Endometrial microvascular endothelial cells (primary cell): Measurements from ENCODE around the gene SMPDL3B. TPM values are rescaled to one million over a fixed set of nuclear protein-coding genes. Genes with fewer than 3 reads are reported as not detected.
"Not testable (repeated sequence)": the region's sequence is repeated elsewhere in the genome, so short reads cannot be mapped to it uniquely, and the experiment has no call there.

Experiments
- in situ Hi-C: cut with HindIII; loops from 2 replicates; pipeline ENCODE4 v1.10.0; 2017; ENCODE audit warnings: low sequenced_read_pairs, low pct_unique_long_range_greater_than_20kb; ENCODE audit errors: inconsistent ontology term
- total RNA-seq: library from RNA; depleted of rRNA; stranded (reverse); fragments of >200 nt; gene quantifications from one replicate; pipeline ENCODE4 v1.2.3, GENCODE V29; 2015; ENCODE audit errors: inconsistent ontology term

The SMPDL3B gene
- total RNA-seq, 1 donor from 2014 or later: 0.37 TPM

DNA sequence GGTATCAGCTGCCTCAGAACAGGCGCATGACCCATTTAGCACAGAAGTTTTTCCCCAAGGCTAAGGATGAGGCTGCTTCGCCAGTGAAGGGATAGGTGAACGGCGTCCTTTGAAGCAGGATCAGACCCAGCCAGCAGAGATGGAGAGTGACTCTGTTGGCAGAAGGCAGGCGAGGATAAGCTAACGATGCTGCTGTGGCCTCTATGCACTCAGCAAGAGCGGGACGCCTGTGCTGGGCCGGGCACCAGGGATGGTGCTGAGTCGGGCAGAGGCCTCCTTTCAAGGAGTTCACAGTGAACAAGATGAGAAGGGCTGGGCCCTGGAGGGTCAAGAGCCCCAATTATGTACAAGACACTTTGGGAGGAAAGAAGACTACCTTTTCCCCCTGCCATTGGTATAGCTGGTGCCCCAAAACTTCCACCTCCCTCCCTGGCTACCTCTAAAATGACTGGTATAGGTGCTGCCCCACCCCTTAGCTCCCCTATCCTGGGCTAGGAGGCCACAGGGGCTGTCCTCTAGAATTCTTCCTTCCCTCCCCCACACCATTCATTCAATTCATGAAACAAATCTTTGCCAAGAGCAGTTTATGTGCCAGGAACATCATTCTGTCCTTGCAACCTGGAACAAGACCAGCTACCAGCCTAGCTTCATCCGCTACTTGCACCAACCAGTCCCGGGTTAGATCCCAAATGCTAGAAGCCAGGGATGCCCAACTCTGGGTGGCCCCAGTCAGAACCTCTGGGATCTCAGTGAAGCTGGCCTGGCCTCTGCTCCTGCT is 32.5 kb downstream of the SMPDL3B start:
- in situ Hi-C loops: no loop called here

DNA sequence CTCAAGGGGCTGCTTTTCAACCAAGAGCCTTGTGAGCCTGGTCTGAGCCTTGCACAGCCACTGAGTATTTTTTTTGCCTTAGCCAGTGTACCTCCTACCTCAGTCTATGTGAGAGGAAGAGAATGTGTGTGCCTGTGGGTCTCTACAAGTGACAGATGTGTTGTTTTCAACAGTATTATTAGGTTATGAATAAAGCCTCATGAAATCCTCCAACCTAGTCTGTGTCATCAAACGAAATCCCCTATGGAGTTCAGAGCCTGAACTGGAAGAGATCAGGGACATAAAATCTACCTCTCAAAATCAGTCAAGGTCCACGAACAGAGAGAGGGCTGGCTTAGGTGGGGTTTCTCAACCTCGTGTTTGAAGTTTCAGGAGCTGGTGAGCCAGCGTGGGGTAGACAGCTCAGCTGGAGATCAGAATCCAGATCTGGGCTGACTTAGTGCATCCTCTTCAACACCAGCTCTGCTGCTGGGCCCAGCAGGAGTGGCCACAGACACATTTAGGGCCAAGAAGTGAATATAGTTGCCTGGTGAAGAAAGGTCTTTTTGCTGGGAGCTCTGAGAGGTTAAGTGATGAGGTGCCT is 33.2 kb downstream of the SMPDL3B start:
- in situ Hi-C loops: no loop called here

DNA sequence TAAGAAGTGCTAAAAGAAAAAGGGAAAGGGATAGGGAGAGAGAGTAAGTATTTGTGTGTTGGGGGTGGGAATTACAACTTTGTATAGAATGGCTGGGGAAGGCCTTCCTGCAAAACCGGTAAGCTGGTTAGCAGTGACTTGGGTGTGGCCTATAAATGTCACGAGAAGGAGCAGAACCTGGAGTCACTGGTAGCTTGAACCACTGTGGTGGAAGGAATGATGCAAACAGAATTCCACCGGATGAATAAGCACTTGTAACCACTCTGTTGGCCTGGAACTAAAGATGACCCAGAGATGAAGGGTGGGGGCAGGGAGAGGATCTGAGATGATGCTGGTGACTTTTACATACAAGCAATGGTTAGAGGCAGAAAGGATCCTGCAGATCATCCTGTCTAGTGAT is 33.9 kb downstream of the SMPDL3B start:
- in situ Hi-C loops: no loop called here

DNA sequence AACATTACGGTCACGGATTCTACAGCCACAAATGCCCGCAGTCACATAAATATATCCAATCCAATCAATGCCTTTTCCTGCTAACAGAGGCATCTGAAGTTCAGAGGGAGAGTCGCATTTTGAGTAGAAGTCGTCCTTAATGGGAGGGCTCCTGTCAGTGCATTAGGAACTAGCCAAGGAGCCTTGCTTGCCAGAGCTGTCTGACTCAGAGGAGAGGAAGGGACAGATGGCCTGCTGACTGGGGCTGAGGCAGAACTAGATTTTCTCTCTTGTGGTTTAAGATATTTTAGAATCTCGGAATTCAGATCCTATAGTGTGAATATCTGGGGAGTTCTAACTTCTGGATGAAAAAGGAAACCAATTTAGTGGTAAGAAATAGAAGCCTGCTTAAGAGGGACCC is 35.6 kb downstream of the SMPDL3B start:
- in situ Hi-C loops: no loop called here

DNA sequence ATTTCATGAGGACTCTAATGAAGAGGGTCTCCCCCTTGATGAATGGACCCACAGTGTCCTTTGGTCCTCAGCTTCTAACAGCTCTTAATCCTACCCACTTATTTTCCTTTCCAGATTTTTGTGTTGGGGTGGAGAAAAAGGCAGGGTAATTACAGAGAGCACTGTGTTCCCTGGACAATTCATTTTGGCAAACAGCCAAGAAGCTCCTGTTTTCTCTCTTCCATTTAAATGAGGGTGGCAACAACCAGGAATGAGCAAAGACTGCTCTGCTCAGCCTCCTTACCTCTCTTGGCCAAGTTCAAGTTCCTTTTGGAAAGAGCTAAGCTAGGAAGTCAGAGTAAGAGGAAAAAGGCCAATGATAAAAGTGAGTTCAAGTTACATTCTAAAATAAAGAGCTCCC is 36.9 kb downstream of the SMPDL3B start:
- in situ Hi-C loops: no loop called here

DNA sequence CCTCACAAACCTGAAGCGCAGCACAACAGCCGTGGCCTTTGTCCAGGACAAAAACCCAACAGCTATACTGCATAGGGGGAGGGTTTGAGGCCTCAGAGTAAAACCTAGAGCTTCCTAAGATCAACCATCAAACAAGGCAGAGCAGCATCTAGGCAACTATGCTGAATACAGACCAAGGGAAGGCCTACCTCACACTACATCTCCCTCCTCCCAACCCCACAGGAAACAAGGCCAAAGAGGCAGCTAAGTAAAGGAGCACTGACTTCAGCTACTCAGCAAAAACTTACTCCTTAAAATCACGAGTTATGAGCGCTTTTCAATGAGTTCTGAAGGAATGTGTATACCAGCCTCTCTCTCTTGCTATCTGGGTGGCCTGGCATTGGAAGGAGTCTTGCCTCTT is 37.3 kb downstream of the SMPDL3B start:
- in situ Hi-C loops: no loop called here

DNA sequence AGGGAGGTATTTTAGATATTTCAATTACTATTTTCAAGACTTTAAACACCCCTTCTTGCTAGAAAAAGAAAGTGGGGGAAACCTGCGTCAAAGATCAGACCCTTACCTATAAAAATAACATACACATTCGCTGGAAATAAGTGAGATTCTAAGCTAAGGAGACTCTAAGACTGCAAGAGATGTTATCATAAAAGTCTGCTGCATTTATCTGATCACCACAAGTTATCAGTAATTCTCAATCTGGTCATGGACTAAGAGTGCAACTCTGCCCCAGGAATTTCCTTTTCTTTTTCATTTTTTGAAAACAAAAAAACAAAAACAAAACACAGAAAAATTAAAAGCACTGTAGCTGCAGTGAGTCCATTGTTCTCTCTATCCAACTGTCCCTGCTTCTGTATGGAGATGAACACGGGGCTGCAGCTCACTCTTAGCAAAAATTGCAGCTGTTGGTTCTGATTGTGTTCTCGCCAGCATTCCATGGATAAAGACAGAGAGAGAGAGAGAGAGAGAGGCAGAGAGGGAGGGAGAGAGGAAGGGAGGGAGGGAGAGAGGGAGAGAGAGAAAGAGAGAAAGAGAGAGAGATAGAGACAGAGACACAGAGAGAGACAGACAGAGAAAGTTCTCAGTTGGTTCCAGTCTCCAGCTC is 39.1 kb downstream of the SMPDL3B start:
- in situ Hi-C loops: no loop called here

DNA sequence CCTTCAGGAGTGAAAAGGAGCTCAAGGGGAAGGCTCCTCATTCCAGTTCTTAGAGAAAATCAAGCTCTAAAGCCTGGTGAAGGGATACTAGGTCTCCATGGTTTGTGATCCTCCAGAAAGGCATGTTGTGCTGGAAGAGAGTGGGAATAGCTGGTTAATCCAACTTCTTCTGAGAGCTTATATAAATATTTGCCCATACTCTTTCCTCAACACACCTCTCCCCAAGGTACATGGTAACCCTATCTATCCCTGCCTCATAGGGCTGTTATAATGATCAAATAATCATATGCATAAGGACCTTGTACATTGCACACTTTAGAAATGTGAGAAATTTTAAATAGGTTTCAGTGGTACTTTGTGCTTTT is 39.6 kb downstream of the SMPDL3B start:
- in situ Hi-C loops: no loop called here

DNA sequence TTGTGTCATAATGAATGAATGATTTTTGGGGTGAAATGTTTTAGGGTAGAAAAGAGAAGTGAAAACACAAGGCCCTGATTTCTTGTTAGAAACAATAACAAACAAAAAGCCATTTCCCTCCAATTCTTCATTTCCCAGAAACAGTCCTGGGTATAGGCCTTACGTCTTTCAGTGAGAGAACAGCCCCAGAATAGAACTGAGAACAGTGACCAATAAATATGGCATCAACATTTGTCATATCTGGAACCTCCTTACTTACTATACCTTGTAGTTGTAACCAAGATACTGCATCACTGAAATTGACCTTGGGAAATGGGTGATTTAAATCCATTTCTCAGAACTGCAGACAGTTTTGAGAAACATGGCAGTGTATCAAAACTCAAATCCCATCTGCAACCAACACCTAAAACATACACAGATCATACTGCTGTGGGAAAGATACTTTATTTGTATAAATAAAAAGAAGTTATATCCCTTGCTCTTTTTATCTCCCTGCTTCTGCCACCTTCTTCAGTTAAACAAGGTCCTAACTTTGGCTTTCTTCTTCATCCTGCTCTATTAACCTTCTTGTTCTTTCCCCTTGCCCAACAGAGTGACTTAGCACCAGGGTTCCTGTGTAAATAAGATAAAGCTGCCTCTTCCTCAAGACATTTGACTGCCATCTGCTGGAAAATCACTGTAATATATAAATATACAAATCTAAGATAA is 44.5 kb downstream of the SMPDL3B start:
- in situ Hi-C loops: no loop called here

DNA sequence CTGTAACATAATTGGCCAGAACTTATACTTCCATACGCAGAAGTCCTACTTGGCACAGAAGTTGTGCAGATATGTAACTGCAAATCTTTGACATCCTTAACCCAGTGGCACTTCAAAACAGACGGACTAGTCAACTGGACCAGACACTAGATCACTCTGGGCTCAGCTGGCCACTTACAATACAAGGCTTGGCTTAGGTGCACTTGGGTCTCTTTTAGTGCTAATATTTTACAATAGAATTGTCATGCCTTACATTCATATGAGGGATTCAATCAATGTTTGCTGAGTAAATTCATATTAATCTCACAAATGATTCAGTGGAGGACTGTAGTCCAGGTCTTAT is 45.0 kb downstream of the SMPDL3B start:
- in situ Hi-C loops: no loop called here

DNA sequence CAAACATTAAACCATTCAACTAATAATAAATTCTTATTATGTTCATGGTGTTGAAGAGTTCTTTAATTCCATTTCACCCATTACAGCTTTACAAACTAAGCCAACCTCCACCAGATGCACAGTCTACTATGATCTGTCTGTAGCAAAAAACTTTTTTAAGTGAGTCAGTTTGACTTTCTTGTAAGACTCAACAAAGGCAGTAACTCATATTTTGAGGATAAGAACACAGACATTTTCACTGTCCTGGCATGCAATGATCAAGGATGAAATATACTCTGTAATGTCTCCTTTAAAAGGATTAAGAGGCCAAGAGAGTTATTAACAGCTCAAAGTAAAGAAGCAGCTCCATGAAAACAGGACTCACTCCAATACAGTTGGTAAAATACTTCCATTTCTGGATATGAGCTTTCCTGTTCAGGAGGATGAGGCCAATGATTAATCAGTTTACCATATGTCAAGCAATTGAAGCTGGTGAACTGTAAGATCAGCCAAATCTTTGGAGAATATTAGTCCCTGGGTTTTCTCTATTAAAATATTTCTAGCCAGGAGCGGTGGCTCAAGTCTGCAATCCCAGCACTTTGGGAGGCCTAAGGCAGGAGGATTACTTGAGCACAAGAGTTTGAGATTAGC is 45.5 kb downstream of the SMPDL3B start:
- in situ Hi-C loops: no loop called here

DNA sequence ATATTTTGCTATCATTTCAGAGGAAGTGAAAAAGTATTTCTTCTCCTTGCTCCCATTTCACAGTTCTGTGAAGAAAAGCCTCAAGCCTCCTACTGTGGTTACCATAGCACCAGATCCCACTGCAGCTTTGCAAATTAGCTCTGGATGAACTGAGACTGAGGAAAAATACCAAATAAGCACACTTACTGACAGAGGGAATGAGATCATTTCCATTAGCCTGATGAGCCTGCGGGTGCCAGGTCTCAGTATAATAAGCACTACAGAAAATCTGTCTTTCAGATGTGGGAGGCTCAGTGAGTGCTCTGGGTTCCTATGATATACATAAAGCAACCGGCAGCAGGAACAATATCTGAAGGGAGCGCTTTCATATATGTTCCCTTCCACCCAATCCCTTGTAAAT is 46.3 kb downstream of the SMPDL3B start:
- in situ Hi-C loops: no loop called here

DNA sequence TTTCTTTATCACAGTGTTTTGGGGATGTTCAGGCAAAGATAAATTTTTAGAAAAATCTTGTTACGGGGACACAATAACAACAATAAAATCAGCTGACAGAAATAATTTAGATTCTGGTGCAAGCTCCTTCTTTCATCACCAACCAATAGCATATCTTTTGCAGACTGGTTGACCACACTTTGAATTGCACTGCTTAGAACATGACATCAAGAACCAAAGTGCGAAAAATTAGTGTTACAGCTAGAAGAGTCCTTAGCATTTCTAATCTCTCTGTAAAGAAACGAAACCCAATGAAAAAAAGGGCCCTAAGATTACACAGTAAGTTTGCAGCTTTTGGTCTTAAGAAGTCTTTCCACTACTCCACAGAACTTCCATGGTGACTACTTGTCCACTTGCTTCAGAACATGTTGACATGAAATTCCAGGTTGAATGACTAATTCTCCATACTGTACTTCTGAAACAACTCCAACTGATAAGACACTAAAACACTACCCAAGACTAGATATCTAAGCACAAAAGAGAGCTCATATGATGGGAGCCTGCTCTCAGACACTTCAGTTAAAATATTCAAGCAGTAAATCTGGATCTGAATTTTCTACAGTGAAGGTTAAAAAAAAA is 56.2 kb downstream of the SMPDL3B start:
- in situ Hi-C loops: no loop called here

DNA sequence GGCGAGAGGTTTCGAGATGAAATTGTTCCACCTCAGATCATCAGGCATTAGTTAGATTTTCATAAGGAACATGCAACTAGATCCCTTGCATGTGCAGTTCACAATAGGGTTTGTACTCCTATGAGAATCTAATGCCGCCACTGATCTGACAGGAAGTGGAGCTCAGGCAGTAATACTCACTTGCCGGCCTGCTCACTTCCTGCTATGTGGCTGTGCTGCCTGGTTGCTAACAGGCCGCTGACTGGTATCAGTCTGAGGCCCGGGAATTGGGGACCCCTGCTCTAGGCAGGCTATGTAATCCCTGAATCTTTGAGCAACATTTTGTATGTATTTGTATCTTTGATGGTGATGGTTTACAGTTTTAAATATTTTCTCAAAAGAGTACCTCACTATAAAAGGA is 57.5 kb downstream of the SMPDL3B start:
- in situ Hi-C loops: no loop called here

DNA sequence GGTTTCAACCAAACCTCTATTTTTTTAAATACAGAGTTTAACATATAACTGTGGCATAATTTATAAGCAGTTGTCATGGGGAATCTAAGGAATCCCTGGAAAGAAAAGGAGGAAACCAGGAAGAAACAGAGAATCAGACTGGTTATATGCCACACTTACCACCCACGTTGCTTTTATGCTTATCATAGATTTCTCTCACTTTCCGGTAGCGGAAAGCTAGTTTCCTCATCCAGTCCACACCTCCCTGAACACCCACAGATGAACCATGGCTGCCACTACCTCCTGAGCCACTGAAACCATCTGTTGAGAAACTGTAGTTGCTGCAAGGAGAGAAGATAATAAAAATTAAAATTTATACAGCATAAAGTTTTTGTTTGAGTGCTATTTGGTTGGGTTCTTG is 58.4 kb downstream of the SMPDL3B start:
- in situ Hi-C loops: no loop called here

DNA sequence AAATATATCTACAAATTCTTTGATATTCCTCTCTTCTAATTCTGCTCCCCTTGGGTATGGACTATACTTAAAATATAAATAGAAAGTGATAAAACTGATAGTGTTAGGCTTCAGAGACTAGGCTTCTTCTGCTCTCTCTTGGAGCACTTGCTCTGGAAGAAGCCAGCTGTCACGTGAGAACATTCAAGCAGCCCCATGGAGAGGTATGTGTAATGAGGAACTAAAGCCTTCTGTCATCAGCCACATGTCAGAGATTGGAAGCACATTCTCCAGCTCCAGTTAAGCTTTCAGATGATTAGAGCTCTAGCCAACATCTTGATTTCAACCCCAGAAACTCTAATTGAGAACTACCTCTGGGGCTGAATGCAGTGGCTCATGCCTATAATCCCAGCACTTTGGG is 59.3 kb downstream of the SMPDL3B start:
- in situ Hi-C loops: no loop called here

DNA sequence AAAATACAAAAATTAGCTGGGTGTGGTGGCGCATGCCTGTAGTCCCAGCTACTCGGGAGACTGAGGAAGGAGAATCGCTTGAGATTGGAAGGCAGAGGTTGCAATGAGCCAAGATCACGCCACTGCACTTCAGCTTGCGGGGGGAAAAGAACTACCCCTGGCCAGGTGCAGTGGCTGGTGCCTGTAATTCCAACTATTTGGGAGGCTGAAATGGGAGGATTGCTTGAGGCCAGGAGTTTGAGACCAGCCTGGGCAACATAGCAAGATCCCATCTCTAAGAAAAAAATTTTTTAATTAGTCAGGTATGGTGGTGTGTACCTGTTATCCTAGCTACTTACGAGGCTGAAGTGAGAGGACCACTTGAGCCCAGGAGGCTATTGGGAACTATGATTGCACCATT is 59.7 kb downstream of the SMPDL3B start:
- in situ Hi-C loops: not testable (repeated sequence)

DNA sequence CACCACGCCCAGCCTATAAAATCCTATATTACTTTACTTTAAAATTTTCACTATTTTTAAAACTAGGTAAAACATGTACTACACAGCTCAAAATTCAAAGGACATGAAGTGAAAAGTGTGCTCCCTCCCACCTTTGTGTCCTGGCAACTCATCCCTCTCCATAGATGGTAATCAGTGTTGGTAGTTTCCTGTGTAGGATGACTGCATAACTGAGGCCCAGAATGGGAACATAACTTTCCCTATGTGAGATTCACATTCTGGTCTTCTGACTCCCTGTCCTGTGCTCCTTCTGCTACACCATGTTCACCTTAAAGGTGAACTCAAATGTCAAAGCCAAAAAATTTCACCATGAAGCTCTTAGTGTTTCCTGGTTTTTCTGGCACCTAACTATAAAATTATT is 64.3 kb downstream of the SMPDL3B start:
- in situ Hi-C loops: no loop called here

DNA sequence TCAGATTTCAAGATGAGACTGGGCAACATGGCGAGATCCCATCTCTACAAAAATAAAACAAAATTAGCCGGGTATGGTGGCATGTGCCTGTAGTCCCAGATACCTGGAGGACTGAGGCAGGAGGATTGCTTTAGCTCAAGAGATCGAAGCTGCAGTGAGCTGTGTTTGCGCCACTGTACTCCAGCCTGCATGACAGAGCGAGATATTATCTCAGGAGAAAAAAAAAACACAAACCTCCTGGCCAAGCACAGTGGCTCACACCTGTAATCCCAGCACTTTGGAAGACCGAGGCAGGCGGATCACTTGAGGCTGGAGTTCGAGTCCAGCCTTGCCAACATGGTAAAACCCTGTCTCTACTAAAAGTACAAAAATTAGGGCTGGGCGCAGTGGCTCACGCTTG is 67.8 kb downstream of the SMPDL3B start:
- in situ Hi-C loops: no loop called here
